Activated T-helper 2 cell treated with anti-CD3 and anti-CD28 coated beads, Interferon-gamma antibody, Interleukin-2, Interleukin-4, amounts not matched to agents 10 μg/mL and 5 μg/mL and 100 μg/mL, durations not matched to agents 14 hours and 24 hours and 36 hours (primary cell): Measurements from ENCODE around the gene ZSWIM2. TPM values are rescaled to one million over a fixed set of nuclear protein-coding genes. Genes with fewer than 3 reads are reported as not detected.
"Not testable (repeated sequence)": the region's sequence is repeated elsewhere in the genome, so short reads cannot be mapped to it uniquely, and the experiment has no call there.

Source experiments
- DNase-seq: peaks from one replicate; pipeline ENCODE4 v3.0.0; 2021; ENCODE audit warnings: low spot score
- H3K27ac Mint-ChIP-seq: one replicate; pipeline ENCODE4 v1.8.0; 2021; ENCODE audit warnings: mixed read lengths
- H3K27me3 Mint-ChIP-seq: one replicate; pipeline ENCODE4 v1.8.0; 2021; ENCODE audit warnings: low read depth, mixed read lengths
- H3K36me3 Mint-ChIP-seq: one replicate; pipeline ENCODE4 v1.8.0; 2021; ENCODE audit warnings: low read depth, mixed read lengths
- H3K4me1 Mint-ChIP-seq: one replicate; pipeline ENCODE4 v1.8.0; 2021; ENCODE audit warnings: low read depth, mixed read lengths
- H3K4me3 Mint-ChIP-seq: one replicate; pipeline ENCODE4 v1.8.0; 2021; ENCODE audit warnings: low read depth, mild to moderate bottlenecking, moderate library complexity, mixed read lengths
- H3K9me3 Mint-ChIP-seq: one replicate; pipeline ENCODE4 v1.8.0; 2021; ENCODE audit warnings: mixed read lengths
- intact Hi-C: fragments of 100-400 bp; cut with micrococcal nuclease; formaldehyde crosslinking; loops from one replicate; pipeline ENCODE4 v1.15.1; 2023
- total RNA-seq: library from RNA; stranded (reverse); gene quantifications from 2 replicates; pipeline ENCODE4 v1.2.3, GENCODE V29; 2022

The ZSWIM2 gene, protein sequence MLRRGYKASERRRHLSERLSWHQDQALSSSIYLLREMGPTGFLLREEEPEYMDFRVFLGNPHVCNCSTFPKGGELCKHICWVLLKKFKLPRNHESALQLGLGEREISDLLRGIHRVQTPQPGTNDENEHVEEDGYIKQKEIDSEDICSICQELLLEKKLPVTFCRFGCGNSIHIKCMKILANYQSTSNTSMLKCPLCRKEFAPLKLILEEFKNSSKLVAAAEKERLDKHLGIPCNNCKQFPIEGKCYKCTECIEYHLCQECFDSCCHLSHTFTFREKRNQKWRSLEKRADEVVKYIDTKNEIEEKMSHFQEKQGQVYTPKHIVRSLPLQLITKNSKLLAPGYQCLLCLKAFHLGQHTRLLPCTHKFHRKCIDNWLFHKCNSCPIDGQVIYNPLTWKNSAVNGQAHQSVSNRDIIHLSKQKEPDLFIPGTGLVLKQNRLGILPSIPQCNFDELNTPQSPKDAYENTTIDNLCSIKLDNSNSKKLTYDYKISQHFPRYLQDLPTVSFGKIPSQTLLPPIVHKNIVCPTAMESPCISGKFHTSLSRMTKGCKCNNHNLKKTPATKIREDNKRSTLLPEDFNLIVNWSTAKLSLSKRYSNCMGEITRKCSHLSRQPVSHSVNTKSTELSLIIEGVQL
- not detected in 2 replicates for total RNA-seq

DNA sequence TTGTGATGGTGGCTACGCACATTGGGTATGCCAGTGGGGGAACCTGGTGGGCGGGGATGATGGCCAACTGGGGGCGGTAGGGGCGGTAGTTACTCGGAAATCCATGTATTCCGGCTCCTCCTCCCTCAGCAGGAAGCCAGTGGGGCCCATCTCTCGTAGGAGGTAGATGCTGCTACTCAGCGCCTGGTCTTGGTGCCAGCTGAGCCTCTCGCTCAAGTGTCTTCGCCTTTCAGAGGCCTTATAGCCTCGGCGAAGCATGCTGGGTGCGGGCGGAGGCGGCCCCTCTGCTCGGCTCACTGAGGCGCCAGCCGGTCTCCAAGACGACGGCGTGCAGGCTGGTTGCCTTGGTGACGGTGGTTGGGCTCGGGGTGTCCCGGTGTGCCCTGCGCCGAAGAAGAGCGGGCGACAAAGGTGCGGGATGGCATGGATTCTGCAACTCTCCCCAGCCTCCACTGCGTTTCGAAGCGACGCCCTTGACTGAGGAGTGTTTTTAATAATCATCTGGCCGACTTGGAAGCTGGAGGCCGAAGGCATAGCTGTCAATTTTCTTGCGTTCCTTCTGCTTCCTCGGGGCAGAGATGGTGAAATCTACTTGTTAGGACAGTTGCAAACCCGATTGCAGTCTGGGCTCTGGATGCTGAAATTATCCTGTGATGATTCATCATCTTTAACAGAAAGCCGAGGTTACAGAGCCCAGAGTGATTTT is at the start of gene ZSWIM2:
ZSWIM2 (minus strand) TSS at position 298 of the 706 bp plus-strand sequence; CDS start at position 258, 40 bp downstream.
- peak; percentile 11 for DNase-seq

DNA sequence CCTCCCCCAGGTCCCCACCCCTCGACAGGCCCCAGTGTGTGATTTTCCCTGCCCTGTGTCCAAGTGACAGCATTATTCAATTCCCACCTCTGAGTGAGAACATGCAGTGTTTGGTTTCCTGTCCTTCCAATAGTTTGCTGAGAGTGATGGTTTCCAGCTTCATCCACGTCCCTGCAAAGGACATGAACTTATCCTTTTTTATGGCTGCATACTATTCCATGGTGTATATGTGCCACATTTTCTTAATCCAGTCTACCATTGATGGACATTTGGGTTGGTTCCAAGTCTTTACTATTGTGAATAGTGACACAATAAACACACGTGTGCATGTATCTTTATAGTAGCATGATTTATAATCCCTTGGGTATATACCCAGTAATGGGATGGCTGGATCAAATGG is 47.2 kb upstream of the ZSWIM2 start:
- H3K27me3 Mint-ChIP-seq, H3K4me1 Mint-ChIP-seq, H3K9me3 Mint-ChIP-seq, H3K36me3 Mint-ChIP-seq, H3K4me3 Mint-ChIP-seq, H3K27ac Mint-ChIP-seq, intact Hi-C loops, DNase-seq: not testable (repeated sequence)

More for the DNA sequence above, at the start of gene ZSWIM2:
- no peak within 1 kb of the TSS for H3K27ac Mint-ChIP-seq
- H3K9me3 Mint-ChIP-seq: no peaks in the 10 kb centered on the region
- H3K27me3 Mint-ChIP-seq: peaks cover 20% of the 10 kb centered on the region
- peak within 1 kb of the TSS; percentile 26 for H3K4me3 Mint-ChIP-seq
- no peaks in the 10 kb centered on the region for H3K36me3 Mint-ChIP-seq
- intact Hi-C loops: no loop called here
- peaks cover 7% of the 10 kb centered on the region for H3K4me1 Mint-ChIP-seq

DNA sequence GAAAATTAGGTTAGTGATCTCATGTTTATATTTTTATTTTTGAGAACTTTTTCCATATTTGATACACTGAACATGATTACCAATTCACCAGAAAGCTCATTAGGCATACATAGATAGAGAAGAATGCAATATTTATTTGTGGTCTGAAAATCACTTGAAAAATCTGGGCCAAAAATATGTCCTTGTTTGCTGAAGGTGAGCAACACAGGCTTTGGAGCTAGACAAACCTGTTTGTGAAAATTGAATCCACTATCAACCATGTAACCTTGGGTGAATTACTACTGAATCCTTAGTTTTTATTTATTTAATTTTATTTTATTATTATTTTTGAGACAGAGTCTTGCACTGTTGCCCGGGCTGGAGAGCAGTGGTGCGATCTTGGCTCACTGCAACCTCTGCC is 46.5 kb upstream of the ZSWIM2 start:
- intact Hi-C loops: no loop called here
- H3K36me3 Mint-ChIP-seq: no peaks in the 10 kb centered on the region
- H3K27me3 Mint-ChIP-seq: no peaks in the 10 kb centered on the region
- no peak overlapping the region for H3K4me3 Mint-ChIP-seq
- no peak overlapping the region for H3K27ac Mint-ChIP-seq
- H3K4me1 Mint-ChIP-seq: no peaks in the 10 kb centered on the region
- DNase-seq: no peak
- H3K9me3 Mint-ChIP-seq: no peaks in the 10 kb centered on the region

GRCh38 chr2:186894478-186894877 is 45.5 kb upstream of the ZSWIM2 start:
- Mint-ChIP-seq H3K9me3 (no peaks in the 10 kb centered on the region), H3K27ac (no peak overlapping the region), H3K4me1 (no peaks in the 10 kb centered on the region), H3K27me3 (no peaks in the 10 kb centered on the region), H3K36me3 (no peaks in the 10 kb centered on the region), H3K4me3 (no peak overlapping the region)
- no peak for DNase-seq
- intact Hi-C loops: no loop called here

DNA sequence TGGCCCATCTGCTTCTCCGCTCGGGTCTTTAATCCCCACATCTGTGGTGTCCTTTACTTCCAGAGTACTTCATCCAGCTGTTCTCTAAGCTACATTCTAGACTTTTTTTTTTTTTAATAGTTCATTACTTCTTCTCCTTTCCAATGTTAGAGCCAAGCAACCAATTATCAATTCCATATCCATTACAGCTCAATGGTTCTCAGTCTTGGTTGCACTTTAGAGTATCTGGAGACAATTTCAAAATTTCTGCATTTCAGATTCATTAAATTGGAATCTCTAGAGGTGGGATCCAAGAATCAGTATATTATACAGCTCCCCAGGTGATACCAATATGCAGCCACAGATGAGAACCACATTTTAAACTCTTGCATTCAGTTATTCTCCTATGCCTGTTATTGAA is 43.9 kb upstream of the ZSWIM2 start:
- Mint-ChIP-seq H3K36me3 (no peaks in the 10 kb centered on the region), H3K4me3 (no peak overlapping the region), H3K27ac (no peak overlapping the region), H3K9me3 (no peaks in the 10 kb centered on the region), H3K27me3 (no peaks in the 10 kb centered on the region), H3K4me1 (no peaks in the 10 kb centered on the region)
- intact Hi-C loops: no loop called here
- DNase-seq: no peak

DNA sequence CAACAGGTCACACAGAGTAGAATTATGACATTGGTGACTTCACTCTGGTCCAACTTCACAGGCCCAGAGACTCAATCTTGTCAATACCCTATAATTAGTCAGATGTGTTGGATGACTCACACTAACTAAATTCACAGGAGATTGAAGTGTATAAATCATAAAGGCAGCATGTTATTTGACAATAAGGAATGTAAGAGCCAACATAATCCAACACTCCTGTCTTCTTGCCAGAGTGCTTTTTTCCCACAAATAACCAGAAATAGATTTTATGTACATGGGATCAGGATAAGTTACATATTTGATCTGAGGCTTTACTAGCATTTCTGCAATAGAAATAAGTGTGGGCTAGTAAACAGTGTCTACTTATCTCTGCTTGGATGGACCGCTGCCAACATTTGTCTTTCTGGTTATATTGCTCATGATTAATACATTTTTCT is 42.2 kb upstream of the ZSWIM2 start:
- Mint-ChIP-seq H3K4me3 (no peak overlapping the region), H3K4me1 (no peaks in the 10 kb centered on the region), H3K36me3 (no peaks in the 10 kb centered on the region), H3K27me3 (no peaks in the 10 kb centered on the region), H3K9me3 (no peaks in the 10 kb centered on the region), H3K27ac (no peak overlapping the region)
- intact Hi-C loops: no loop called here
- DNase-seq: no peak

DNA sequence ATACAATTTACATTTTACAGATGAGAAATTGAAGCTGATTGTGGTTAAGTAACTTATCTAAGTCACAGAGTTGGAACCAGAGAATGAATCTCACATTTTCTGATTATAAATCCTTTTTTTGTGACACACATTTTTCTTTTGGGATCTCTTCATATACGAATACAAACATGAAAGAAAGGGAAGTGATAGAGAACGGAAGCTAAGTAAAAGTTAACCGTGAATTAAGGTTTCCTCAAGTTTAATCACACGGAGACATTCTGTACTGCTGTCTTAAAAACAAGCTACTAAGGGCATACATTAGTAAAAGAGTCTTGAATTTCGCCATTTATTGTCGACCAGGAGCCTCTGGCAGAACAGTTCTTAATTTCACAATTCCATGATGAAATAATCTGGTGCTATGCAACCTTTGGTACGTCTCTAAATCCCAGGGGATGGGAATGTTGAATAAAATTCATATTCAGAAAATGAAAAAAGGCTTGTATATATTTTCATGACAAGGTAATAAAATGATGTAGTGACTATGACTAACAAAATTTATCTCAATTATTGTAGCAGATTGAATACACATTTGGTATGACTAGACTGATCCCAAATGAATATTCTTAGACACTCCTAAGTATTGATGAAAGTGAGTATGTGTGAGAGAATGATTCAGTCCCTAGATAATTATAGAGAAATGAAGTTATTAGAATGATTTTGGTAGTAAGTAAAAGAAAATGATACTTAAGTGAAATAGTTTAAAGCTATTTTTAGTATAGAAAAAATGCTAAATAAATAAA is 40.3 kb upstream of the ZSWIM2 start:
- no peaks in the 10 kb centered on the region for H3K4me1 Mint-ChIP-seq
- no peak overlapping the region for H3K27ac Mint-ChIP-seq
- no peaks in the 10 kb centered on the region for H3K36me3 Mint-ChIP-seq
- H3K9me3 Mint-ChIP-seq: no peaks in the 10 kb centered on the region
- intact Hi-C loops: no loop called here
- H3K27me3 Mint-ChIP-seq: no peaks in the 10 kb centered on the region
- DNase-seq: no peak
- H3K4me3 Mint-ChIP-seq: no peak overlapping the region

DNA sequence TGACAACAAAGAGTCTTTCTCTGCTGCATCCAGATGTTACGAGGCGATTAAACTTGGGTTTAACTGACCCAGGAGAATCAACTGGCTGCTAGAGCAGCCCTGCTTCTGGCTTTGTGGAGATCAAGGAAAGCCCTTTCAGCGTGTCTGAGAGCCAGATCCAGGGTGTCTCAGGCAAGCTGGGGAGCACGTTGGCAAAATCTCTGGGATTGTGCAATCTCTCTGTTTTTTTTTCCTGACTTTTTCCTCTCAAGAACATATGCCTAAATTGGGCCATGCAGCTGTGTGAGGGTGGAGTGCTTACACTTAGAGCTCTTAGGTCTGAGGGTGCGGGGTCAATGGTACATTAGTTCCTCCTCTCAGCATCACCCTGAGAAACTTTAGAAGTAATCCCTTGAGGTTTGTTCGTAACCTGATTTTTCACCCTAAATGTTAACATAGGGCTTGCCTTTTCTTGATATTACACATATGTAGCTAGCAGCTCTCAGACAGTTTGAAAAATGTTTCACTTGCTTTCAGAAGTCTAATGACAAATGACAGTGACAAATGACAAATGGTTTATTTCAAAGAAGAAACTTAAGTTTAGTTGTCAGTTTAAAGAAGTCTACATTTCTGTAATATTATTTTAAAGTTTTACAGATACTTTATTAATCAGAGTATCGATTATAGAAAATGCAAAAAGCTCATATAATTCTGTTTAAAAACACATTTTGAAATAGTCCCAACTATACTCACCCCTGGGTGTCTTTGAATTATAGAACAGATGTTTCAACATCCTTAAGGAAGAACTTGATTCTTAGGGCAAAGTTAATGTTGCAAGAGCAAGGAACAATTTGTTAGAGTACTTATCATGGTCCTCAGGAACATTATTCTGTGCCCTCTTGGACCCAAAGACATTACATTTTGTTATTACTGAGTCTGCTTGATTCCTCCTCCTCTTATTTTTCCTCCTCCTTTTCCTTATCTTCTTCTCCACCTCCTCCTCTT is 38.4 kb upstream of the ZSWIM2 start:
- no peak for DNase-seq
- Mint-ChIP-seq H3K27ac (no peak overlapping the region), H3K4me3 (no peak overlapping the region), H3K36me3 (no peaks in the 10 kb centered on the region), H3K9me3 (no peaks in the 10 kb centered on the region), H3K4me1 (no peaks in the 10 kb centered on the region), H3K27me3 (no peaks in the 10 kb centered on the region)
- intact Hi-C loops: no loop called here

- H3K4me1 Mint-ChIP-seq: no peaks in the 10 kb centered on the region
- peaks cover 12% of the 10 kb centered on the region for H3K9me3 Mint-ChIP-seq
- no peaks in the 10 kb centered on the region for H3K27me3 Mint-ChIP-seq
- DNase-seq: no peak
- no peaks in the 10 kb centered on the region for H3K36me3 Mint-ChIP-seq
- no peak overlapping the region for H3K4me3 Mint-ChIP-seq
- intact Hi-C loops: no loop called here
- no peak overlapping the region for H3K27ac Mint-ChIP-seq
Observed at GRCh38 chr2:186884587-186884986, 35.6 kb upstream of the ZSWIM2 start.

DNA sequence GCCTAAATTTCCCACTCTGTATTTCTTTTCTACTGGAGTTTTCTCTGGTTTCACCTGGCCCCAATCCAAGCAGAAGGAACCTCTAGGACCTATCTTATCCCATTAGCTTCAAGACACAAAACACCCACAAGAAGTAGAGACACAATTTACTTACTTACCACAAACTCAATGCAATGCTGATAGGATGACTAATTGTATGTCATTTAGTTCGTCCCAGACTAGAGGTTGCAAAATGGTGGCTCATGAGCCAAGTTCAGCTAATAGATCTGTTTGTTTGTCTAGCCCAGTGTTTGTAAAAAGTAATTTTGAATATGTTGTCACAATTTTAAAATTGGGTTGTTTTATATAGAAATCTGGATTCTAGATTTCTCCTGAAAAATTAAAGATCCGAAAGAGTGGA is 34.7 kb upstream of the ZSWIM2 start:
- peaks cover 12% of the 10 kb centered on the region for H3K9me3 Mint-ChIP-seq
- no peaks in the 10 kb centered on the region for H3K4me1 Mint-ChIP-seq
- no peak overlapping the region for H3K4me3 Mint-ChIP-seq
- DNase-seq: no peak
- H3K27ac Mint-ChIP-seq: no peak overlapping the region
- intact Hi-C loops: no loop called here
- H3K36me3 Mint-ChIP-seq: no peaks in the 10 kb centered on the region
- no peaks in the 10 kb centered on the region for H3K27me3 Mint-ChIP-seq

GRCh38 chr2:186882511-186883071 is 33.6 kb upstream of the ZSWIM2 start:
- Mint-ChIP-seq H3K4me3 (no peak overlapping the region), H3K4me1 (no peaks in the 10 kb centered on the region), H3K27ac (no peak overlapping the region), H3K36me3 (no peaks in the 10 kb centered on the region), H3K27me3 (no peaks in the 10 kb centered on the region), H3K9me3 (peaks cover 12% of the 10 kb centered on the region)
- DNase-seq: no peak
- intact Hi-C loops: no loop called here
